ENCODE results near the gene ADAM8.
A peak's percentile ranks its signal among the peaks of the same experiment; 100 is the strongest.

The ADAM8 gene

DNA sequence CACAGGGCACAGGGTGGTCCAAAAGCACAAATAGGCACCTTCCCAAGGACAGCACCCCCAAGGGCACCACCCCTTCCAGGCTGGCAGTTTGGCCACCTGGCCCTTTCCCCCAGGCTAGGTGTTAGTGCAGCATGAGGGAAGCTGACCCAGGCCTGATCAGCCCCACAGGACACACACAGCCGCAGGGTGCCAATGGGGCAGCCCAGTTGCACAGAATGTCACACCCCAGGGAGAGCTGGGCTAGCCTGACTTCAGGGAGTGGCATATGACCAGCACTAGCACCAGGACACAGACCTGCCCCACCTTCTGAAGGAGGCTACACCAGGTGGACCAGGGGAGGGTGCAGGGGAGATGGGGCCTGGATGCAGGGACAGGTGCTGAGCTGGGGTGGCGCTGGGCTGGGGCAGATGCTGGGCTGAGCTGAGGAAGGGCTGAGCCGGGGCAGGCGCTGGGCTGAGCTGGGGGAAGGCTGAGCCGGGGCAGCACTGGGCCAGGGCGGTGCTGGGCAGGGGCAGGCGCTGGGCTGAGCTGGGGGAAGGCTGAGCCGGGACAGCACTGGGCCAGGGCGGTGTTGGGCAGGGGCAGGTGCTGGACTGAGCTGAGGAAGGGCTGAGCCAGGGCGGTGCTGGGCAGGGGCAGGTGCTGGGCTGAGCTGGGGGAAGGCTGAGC, 3.9 kb upstream of the ADAM8 start:
- Mint-ChIP-seq H3K27ac (no peak overlapping the region), H3K4me1 (ENCODE audit: low read depth) (peaks cover 29% of the 10 kb centered on the region), H3K27me3 (no peaks in the 10 kb centered on the region), H3K36me3 (ENCODE audit: low read depth) (peaks cover 80% of the 10 kb centered on the region), H3K9me3 (no peaks in the 10 kb centered on the region), H3K4me3 (no peak overlapping the region)
- no peak for DNase-seq

DNA sequence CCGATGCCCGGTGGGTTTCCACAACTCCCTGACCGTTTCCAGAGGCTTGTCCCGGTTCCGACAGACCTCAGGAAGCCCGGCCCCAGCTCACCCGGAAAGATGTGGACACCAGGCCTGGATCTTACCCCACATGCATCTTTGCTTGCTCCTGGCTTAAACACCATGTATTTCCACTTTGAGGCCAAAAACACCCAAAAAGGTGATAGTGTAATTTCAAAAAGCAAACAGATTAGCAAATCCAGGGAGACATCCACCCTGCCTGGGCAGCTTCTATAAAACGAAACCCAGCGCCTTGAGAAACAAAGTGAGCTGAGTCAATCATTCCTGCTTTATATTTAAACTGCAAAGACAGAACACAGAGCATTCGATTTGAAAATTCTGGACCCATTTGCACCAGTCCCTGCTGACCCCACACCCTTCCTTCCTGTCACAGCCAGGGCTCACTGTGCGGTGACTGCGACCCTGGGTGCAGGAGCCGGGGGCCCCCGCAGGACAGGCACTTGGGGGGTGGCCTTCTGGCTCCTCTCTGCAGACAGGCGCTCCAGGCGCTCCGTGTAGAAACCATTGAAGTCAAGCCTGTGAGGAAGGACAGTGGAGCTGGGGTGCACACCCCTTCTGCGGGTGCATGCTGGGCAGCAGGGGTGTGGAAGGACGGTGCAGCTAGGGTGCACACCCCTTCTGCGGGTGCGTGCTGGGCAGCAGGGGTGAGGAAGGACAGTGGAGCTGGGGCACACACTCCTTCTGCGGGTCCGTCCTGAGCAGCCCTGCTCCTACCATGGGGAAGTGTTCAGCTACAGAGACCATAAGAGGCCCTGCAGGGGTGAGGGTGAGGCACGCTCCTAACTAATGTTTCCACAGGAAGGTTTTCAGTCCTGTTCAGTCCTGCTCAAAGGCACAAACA, 2.9 kb upstream of the ADAM8 start:
- H3K36me3 Mint-ChIP-seq (ENCODE audit: low read depth): peaks cover 79% of the 10 kb centered on the region
- H3K4me1 Mint-ChIP-seq (ENCODE audit: low read depth): peaks cover 31% of the 10 kb centered on the region
- H3K27me3 Mint-ChIP-seq: no peaks in the 10 kb centered on the region
- no peaks in the 10 kb centered on the region for H3K9me3 Mint-ChIP-seq
- no peak overlapping the region for H3K4me3 Mint-ChIP-seq
- no peak for DNase-seq
- peak overlapping the region; percentile 8 for H3K27ac Mint-ChIP-seq

DNA sequence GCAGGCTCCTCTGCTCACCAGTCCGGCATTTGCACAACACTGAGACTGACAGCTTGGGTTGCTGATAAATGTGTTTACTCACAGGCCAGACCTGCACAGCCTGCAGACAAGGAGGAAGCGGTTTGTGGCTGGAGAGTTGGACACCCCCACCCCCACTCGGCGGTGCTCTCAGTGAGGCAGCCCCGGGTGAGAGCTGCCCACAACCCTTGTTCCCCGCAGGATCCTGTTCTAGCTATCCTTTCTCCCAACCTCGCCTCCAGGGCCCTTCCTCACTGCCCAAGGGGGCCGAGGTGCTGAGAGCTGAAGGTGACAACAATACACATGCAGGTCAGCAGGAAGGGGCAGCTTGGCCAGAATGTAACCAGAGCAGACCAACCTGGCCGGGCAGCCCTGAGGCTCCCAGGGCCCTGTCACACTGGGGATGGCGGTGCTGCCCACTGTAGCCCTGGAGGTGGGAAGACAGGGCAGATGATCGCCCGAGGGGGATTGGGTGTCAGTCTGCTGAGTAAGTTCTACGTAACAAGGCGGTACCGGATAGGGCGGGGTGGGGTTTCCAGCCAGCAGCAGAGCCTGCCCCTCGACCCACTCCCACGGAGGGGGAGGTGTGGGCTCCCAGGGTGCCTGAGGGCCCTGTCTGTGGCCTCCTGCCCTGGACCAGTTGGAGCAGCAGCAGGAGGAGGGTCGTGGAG, 2.1 kb upstream of the ADAM8 start:
- Mint-ChIP-seq H3K36me3 (ENCODE audit: low read depth) (peaks cover 72% of the 10 kb centered on the region), H3K27ac (peak overlapping the region; percentile 82), H3K27me3 (no peaks in the 10 kb centered on the region), H3K9me3 (no peaks in the 10 kb centered on the region), H3K4me3 (peak overlapping the region; percentile 61), H3K4me1 (ENCODE audit: low read depth) (peaks cover 33% of the 10 kb centered on the region)
- DNase-seq: peak; percentile 67

DNA sequence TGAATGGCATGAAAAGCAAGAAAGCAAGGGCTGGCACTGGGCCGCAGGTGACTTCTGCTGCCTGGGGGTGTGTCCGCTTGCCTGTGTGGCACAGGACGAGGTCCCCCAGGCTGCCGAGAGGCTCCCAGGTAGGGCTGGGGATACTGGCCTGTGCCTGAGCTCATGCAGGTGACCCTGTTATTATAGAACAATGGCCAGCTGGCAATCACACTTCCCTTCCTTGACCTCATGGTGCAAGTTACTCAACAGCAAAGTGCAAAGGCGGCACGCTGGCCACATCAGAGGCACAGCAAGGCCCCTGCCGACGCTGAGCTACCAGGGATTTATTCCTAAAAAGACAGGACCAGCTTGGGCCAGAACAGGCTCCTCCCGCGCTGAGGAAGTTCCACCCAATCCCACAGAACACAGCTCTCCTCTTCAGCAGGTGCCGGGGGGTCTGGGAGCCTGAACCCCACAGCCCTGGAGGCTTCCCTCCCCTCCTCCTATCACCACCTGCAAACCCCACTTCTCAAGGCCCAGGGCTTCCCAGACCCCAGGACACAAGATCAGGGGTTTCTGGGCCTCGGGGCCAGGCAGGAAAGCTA, 1.4 kb upstream of the ADAM8 start:
- no peaks in the 10 kb centered on the region for H3K9me3 Mint-ChIP-seq
- H3K27me3 Mint-ChIP-seq: no peaks in the 10 kb centered on the region
- H3K4me1 Mint-ChIP-seq (ENCODE audit: low read depth): peaks cover 33% of the 10 kb centered on the region
- H3K4me3 Mint-ChIP-seq: peak overlapping the region; percentile 61
- peak overlapping the region; percentile 82 for H3K27ac Mint-ChIP-seq
- no peak for DNase-seq
- peaks cover 69% of the 10 kb centered on the region for H3K36me3 Mint-ChIP-seq (ENCODE audit: low read depth)

DNA sequence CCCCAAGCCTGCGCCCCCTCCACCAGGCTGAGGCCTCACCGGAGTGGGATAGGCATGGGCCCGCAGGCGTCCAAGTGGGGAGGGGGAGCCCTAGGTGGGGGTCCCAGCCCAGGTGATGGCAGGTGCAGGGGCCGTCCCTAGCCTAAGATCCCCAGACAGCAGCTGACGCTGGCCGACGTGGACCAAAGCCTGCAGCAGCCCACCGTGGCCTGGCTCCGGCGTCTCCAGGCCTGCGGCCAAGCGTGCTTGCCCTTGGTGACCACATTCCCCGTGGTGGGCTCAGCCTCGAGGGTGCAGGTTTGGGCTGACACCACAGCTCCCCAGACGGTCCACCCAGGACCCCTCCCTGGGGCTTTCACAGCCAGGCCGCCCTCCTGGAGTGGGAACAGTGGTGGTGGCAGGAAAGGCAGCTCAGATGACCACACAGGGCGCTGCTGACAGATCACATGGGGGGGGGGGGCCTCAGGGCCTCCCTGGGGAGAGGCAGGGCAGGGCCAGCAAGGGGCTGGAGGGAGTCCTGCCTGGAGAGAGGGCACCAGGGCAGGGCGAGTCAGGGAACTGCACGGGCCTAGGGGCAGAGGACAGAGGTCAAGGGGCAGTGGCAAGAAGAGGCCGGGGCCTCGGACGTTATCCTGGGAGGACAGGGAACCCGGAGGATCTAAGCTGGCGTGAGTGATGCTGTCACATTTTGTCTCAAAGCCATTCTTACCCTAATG, 767 bp upstream of the ADAM8 start:
- H3K27ac Mint-ChIP-seq: peak overlapping the region; percentile 26
- H3K4me3 Mint-ChIP-seq: peak overlapping the region; percentile 61
- peaks cover 33% of the 10 kb centered on the region for H3K4me1 Mint-ChIP-seq (ENCODE audit: low read depth)
- no peak for DNase-seq
- no peaks in the 10 kb centered on the region for H3K9me3 Mint-ChIP-seq
- H3K27me3 Mint-ChIP-seq: no peaks in the 10 kb centered on the region
- H3K36me3 Mint-ChIP-seq (ENCODE audit: low read depth): peaks cover 67% of the 10 kb centered on the region

DNA sequence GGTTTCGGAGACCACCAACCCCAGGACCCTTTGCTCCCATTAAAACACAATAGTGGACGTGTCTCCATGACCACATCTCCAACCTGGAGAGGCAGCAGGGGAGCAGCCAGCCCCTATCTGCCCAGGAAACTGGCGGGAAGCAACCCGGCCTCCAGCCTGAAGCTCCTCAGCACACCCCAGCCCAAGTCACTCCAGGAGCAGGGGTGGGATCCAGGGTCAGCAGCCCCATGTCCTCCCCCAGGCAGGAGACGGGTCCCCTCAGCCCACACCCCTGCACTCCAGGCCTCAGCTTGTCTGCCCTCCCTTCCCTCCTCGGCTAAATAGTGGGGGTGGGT, 601 bp downstream of the ADAM8 start:
- H3K27me3 Mint-ChIP-seq: no peaks in the 10 kb centered on the region
- DNase-seq: no peak
- H3K9me3 Mint-ChIP-seq: no peaks in the 10 kb centered on the region
- H3K36me3 Mint-ChIP-seq (ENCODE audit: low read depth): peaks cover 64% of the 10 kb centered on the region
- H3K27ac Mint-ChIP-seq: peak overlapping the region; percentile 89
- H3K4me1 Mint-ChIP-seq (ENCODE audit: low read depth): peaks cover 33% of the 10 kb centered on the region
- peak overlapping the region; percentile 88 for H3K4me3 Mint-ChIP-seq

DNA sequence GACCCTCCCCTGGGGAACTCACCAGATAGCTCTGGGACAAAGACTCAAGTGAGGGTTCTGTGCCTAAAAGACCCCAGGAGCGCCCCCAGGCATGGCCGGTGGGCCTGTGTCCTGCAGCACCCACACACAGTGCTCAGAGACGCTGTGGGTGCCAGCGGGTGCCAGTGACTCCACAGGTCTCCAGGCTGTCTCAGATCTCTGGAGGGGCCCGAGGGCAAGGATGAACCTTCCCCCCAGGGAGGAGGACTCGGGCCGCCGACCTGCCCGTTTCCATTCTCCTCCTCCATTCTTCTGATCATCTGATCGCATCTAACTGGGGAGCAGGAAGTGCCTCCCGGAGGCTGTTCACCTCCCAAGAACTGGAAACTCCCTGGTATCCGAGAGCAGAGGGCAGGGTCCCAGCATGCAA, 980 bp downstream of the ADAM8 start:
- peak; percentile 75 for DNase-seq
- Mint-ChIP-seq H3K27ac (peak overlapping the region; percentile 89), H3K4me1 (ENCODE audit: low read depth) (peaks cover 33% of the 10 kb centered on the region), H3K36me3 (ENCODE audit: low read depth) (peaks cover 65% of the 10 kb centered on the region), H3K4me3 (peak overlapping the region; percentile 88), H3K9me3 (no peaks in the 10 kb centered on the region), H3K27me3 (no peaks in the 10 kb centered on the region)

DNA sequence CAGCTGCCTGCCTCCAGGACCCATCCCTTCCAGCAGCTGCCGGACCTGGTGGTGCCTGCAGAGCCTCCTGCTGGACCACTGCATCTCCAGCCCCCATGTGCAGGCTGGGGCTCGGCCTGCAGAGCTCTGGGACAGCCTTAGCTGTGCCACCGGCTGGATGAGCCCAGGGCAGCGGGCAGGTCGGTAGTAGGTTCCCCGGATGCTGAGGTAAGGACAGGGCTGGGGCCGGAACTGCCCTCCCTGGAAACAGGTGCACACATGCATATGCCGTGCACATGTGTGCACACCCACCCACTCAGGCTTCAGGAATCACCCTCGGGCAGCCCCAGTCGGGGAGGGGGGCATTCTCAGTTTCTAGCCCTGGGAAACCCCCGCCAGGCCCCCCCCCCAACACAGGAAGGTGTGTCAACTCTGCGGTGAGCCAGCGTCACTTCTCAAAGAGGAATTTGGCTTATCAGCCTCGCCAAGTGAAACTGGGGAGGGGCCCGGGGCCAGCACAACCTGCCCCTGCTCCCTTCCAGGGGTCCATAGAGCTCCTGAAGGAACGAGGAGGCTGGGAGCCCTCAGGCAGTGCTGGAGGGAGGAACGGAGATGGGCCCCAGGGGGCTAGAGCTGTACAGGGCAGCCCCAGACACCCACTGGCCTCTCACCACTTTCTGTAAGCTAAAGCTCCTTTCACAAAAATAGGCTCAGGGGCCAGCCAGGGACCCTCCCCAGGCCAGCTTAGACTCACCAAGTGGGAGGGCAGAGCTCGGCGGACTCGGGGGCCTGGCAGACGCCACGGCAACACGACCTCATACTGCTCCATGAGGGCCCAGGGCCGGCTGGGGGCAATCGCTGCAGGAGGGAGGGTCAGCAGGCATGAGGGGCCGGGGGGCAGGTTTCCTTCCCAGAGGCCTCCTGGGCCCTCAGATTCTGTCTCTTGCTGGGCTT, 1.7 kb downstream of the ADAM8 start:
- Mint-ChIP-seq H3K27me3 (no peaks in the 10 kb centered on the region), H3K36me3 (ENCODE audit: low read depth) (peaks cover 67% of the 10 kb centered on the region), H3K27ac (peak overlapping the region; percentile 89), H3K4me1 (ENCODE audit: low read depth) (peaks cover 33% of the 10 kb centered on the region), H3K9me3 (no peaks in the 10 kb centered on the region), H3K4me3 (peak overlapping the region; percentile 88)
- DNase-seq: peak; percentile 90

DNA sequence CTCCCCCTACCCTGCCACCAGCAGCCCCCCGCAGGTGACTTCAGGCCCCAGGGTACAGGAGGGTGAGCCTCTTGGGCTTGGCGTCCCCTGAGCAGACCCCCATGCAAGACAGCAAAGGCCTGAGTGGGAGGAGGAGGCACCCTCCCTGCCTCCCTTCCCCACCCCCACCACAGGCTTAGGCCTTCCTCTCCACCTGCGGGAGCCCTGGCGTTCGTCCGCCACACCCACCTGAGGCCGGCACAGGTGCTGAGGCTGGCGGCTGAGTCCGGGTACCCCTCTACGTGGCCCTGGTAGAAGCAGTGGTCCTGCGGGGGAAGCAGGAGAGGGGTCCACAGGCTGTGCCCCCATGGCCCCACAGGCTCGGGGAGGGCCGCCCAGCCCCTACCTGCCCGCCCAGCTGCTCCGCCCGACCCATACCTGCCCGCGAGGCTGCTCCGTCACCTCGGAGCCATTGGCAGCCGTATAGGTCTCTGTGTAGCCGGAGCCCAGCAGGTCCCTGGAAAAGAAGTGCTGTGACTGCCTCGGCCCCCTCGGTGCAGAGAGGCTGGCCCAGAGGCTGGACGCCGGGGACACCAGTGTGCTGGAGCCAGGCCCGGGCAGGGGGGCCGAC, 3.0 kb downstream of the ADAM8 start:
- H3K9me3 Mint-ChIP-seq: no peaks in the 10 kb centered on the region
- peaks cover 21% of the 10 kb centered on the region for H3K4me1 Mint-ChIP-seq (ENCODE audit: low read depth)
- no peak for DNase-seq
- no peak overlapping the region for H3K4me3 Mint-ChIP-seq
- H3K27ac Mint-ChIP-seq: no peak overlapping the region
- no peaks in the 10 kb centered on the region for H3K27me3 Mint-ChIP-seq
- H3K36me3 Mint-ChIP-seq (ENCODE audit: low read depth): peaks cover 64% of the 10 kb centered on the region

DNA sequence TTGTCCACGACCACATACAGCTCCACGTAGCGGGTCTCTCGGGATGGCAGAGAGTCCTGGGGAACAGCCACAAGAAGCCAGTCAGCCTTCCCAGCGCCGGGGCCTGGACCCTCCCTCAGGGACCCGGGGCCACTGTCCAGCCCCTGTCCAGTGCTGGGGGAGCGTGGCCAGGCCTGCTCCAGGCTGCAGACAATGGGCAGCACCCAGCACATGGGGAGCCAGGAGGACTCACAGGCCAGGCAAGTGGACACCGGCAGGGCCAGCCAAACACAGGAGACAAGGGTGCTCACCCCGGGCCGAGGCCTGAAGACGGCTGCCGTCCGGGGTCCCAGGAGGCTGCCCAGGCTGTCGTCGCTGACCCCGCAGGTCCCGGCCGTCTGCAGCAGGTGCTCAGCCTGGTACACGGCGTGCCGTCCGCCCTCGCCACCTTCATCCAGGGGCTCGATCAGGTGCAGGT, 3.7 kb downstream of the ADAM8 start:
- DNase-seq: no peak
- Mint-ChIP-seq H3K36me3 (ENCODE audit: low read depth) (peaks cover 62% of the 10 kb centered on the region), H3K27me3 (no peaks in the 10 kb centered on the region), H3K9me3 (no peaks in the 10 kb centered on the region), H3K4me3 (no peak overlapping the region), H3K4me1 (ENCODE audit: low read depth) (peaks cover 15% of the 10 kb centered on the region), H3K27ac (no peak overlapping the region)

DNA sequence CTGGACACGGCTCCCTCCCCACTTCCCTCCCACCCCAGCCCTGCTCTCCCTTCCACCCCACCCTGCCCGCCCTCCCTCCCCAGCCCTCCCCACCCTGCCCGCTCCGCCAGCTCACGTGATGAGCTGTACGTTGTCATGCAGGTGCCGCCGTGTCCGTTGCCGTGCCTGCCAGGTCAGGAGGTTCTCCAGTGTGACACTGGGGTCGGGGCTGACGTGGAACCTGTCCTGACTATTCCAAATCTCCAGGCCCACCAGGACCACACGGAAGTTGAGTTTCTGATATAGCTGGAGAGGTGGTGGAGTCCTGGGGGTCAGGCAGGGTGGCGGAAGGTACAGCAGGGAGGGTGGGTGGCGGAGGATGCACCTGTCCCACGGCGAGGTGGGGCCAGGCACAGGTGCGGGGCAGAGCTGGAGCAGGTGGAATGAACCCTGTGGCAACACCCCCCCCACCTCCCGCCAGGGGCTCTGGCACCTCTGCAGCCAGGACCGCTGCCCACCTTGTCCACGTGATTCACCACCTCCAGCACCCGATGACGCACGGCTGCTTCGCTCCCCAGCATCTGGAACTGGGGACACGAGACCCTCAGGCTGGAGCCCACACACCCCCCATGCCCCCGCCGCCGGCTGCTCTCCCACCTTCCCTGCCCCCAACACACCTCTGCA, 4.2 kb downstream of the ADAM8 start:
- Mint-ChIP-seq H3K4me3 (no peak overlapping the region), H3K4me1 (ENCODE audit: low read depth) (peaks cover 9% of the 10 kb centered on the region), H3K36me3 (ENCODE audit: low read depth) (peaks cover 64% of the 10 kb centered on the region), H3K9me3 (no peaks in the 10 kb centered on the region), H3K27ac (no peak overlapping the region), H3K27me3 (no peaks in the 10 kb centered on the region)
- DNase-seq: no peak

DNA sequence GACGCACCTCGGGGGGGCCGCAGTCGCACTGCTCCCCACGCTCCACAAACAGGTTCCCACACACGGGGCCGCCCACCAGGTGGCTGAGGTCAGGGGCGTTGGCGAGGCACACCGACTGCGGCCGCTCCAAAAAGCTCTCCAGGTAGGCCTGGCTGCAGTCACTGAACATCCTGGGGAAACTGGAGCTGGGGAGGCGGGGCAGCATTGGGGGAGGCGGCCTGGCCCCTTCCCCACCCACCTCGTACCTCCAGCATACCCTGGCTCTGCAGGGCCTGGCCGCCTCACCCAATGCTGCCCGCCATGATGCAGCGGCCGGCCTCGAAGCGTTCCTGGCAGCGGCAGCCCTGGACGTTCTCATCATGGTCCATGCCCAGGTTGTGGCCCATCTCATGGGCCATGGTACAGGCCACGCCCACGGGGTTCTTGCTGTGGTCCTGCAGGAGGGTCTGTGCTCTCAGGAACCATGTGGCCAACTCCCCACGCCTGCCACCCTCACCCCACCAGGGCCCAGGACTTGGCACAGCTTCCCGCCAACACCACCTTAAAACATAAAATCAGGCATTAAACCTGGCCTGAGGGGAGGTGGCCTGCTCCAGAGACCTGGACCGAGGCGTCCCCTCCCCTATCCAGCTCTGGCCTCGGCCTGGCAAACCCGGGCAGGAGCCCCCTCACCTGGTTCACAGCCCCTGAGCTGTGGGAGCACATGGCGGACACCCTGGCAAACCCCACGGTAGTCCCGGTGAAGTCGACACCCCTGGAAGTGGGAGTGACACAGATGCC, 5.0 kb downstream of the ADAM8 start:
- Mint-ChIP-seq H3K4me3 (no peak overlapping the region), H3K9me3 (no peaks in the 10 kb centered on the region), H3K27me3 (no peaks in the 10 kb centered on the region), H3K27ac (no peak overlapping the region), H3K4me1 (ENCODE audit: low read depth) (peaks cover 9% of the 10 kb centered on the region), H3K36me3 (ENCODE audit: low read depth) (peaks cover 70% of the 10 kb centered on the region)
- DNase-seq: no peak
